Neural progenitor cell (in vitro differentiated cells): ENCODE data around the gene NUP85.

Source experiments
- EZH2phosphoT487 ChIP-seq: fragments of 200-600 bp; sonication (generic); IDR thresholded peaks from 2 replicates; pipeline ENCODE4 v1.6.1; 2017; ENCODE audit warnings: antibody characterized with exemption
- TF ChIP-seq, protein P1 (sequence below): fragments of 200-600 bp; sonication (generic); IDR thresholded peaks from 2 replicates; pipeline ENCODE4 v1.5.1; 2017; ENCODE audit warnings: antibody characterized with exemption, mild to moderate bottlenecking

DNA sequence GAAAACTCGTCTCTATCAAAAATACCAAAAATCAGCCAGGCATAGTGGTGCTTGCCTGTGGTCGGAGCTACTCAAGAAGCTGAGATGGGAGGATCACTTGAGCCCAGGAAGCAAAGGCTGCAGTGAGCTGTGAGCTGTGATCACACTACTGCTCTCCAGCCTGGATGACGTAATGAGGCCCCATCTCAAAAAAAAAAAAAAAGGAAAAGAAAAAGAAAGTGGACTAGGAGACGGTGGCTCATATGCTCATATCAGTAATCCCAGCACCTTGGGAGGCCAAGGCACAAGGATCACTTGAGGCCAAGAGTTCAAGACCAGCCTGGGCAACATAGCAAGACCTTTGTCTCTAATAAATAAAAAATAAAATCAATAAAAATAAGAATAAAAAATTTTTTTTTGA lies 13.9 kb upstream of the NUP85 start:
- TF ChIP-seq, protein P1, sequence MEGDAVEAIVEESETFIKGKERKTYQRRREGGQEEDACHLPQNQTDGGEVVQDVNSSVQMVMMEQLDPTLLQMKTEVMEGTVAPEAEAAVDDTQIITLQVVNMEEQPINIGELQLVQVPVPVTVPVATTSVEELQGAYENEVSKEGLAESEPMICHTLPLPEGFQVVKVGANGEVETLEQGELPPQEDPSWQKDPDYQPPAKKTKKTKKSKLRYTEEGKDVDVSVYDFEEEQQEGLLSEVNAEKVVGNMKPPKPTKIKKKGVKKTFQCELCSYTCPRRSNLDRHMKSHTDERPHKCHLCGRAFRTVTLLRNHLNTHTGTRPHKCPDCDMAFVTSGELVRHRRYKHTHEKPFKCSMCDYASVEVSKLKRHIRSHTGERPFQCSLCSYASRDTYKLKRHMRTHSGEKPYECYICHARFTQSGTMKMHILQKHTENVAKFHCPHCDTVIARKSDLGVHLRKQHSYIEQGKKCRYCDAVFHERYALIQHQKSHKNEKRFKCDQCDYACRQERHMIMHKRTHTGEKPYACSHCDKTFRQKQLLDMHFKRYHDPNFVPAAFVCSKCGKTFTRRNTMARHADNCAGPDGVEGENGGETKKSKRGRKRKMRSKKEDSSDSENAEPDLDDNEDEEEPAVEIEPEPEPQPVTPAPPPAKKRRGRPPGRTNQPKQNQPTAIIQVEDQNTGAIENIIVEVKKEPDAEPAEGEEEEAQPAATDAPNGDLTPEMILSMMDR, result no peak
- no peak for TF ChIP-seq EZH2phosphoT487
